Bronchial epithelial cell (primary cell): ENCODE measurements around the gene GRK4. TPM values are rescaled to one million over a fixed set of nuclear protein-coding genes. Genes with fewer than 3 reads are reported as not detected.

Source experiments
- DNase-seq: peaks from one replicate; pipeline ENCODE4 v3.0.0-alpha.2; 2010; ENCODE audit warnings: low read depth
- FAIRE-seq: peaks from 2 replicates; lab custom pipeline; 2011; peaks lifted over from hg19 to GRCh38; lab: Jason Lieb, UNC
- H3K27me3 ChIP-seq: 2 replicates; pipeline ENCODE4 v1.5.1; 2011; ENCODE audit warnings: low read length; ENCODE audit not compliant: control insufficient read depth, insufficient read depth
- H3K36me3 ChIP-seq: 2 replicates; pipeline ENCODE4 v1.5.1; 2011; ENCODE audit warnings: low read length; ENCODE audit not compliant: control insufficient read depth, insufficient read depth
- H3K4me3 ChIP-seq: 2 replicates; pipeline ENCODE4 v1.5.1; 2011; ENCODE audit warnings: mild to moderate bottlenecking, low read depth, low read length, control low read depth
- total RNA-seq: library from RNA; depleted of rRNA; stranded (reverse); fragments of >200 nt; gene quantifications from 2 replicates; pipeline ENCODE4 v1.2.1, GENCODE V29; 2014
- TF ChIP-seq, protein P1 (sequence below): IDR thresholded peaks from 2 replicates; pipeline ENCODE4 v1.5.1; 2011; ENCODE audit warnings: mild to moderate bottlenecking, moderate library complexity, low read length, control low read depth, inconsistent platforms; ENCODE audit not compliant: insufficient read depth, severe bottlenecking

GRK4 gene
- total RNA-seq, 1 donor from 2014 or later: 3.7 TPM

DNA sequence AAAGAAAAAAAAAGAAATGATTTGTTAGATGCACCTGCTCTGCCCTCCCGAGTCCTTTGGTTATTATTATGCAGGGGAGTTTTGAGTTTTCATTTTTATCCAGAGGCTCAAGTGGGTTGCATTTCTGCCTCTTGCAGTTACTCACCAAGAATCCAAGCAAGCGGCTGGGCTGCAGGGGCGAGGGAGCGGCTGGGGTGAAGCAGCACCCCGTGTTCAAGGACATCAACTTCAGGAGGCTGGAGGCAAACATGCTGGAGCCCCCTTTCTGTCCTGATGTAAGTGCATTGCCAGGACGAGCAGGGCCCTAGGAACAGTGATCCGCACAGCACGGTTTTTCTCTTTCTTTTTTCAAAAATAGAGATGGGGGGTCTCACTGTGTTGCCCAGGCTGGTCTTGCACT is 71.9 kb downstream of the GRK4 start:
- DNase-seq: no peak
- H3K27me3 ChIP-seq: peaks cover 4% of the 10 kb centered on the region
- H3K36me3 ChIP-seq: no peaks in the 10 kb centered on the region
- TF ChIP-seq, protein P1, sequence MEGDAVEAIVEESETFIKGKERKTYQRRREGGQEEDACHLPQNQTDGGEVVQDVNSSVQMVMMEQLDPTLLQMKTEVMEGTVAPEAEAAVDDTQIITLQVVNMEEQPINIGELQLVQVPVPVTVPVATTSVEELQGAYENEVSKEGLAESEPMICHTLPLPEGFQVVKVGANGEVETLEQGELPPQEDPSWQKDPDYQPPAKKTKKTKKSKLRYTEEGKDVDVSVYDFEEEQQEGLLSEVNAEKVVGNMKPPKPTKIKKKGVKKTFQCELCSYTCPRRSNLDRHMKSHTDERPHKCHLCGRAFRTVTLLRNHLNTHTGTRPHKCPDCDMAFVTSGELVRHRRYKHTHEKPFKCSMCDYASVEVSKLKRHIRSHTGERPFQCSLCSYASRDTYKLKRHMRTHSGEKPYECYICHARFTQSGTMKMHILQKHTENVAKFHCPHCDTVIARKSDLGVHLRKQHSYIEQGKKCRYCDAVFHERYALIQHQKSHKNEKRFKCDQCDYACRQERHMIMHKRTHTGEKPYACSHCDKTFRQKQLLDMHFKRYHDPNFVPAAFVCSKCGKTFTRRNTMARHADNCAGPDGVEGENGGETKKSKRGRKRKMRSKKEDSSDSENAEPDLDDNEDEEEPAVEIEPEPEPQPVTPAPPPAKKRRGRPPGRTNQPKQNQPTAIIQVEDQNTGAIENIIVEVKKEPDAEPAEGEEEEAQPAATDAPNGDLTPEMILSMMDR: no peak
- H3K4me3 ChIP-seq: no peak overlapping the region
- no peak for FAIRE-seq

DNA sequence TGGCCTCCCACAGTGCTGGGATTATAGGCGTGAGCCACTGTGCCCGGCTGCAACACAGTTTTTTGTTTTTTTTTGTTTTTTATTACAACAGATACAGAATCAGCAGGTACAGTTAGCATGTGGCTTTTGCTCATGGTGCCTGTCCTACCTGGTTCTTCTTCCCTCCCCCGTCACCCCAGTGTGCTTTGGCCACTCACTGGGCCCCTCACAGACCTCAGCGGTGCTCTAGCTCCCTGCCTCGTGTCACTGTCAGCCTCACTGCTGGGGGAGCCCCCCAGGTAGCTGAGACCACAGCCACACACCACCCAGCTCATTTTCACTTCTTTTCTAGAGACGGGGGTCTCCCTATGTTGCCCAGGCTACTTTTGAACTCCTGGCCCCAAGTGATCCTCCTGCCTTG is 72.3 kb downstream of the GRK4 start:
- DNase-seq (no peak), FAIRE-seq (no peak)
- TF ChIP-seq, protein P1: no peak
- H3K4me3 ChIP-seq: no peak overlapping the region
- no peaks in the 10 kb centered on the region for H3K36me3 ChIP-seq
- H3K27me3 ChIP-seq: peaks cover 2% of the 10 kb centered on the region

DNA sequence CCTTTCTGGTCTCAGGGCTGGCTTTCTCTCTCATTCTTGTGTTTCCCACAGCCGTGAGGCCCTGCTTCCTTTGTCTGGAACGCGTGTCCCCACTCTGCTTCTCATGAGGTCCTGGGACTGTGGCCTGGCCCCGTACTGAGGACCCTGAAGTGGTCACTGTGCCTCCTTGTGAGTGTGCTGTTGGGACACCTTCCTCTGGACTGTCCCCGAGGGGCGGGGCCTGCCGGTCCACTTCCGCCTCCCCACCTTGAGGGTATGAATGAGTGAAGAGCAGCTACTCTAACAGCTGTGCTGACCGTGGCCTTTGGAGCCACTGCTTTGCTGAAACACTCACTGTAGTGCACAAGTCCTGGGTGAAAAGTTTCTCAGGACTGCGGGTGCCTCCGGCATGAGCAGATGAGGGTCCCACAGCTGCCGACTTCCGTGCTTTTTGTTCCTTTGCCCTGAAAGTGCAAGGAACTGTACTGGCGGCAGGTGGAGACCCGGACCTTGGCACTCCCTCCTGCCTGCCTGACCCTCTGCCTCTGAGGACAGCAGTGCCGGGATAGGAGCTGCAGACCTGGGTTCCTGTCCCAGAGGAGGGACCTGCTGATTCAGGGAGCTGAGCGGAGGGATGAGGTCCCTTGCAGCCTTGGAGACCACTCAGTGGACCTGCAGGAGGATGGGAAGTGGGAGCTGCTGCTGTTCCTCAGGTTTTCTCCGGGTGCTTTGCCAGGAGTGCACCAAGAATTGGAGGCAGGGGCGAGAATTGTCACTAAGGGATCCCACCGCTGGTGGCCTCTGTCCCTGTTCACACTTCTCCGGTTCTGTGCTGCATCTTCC is 73.0 kb downstream of the GRK4 start:
- Histone ChIP-seq H3K4me3 (no peak overlapping the region), H3K36me3 (no peaks in the 10 kb centered on the region), H3K27me3 (no peaks in the 10 kb centered on the region)
- FAIRE-seq (no peak), DNase-seq (no peak)
- TF ChIP-seq, protein P1: no peak

DNA sequence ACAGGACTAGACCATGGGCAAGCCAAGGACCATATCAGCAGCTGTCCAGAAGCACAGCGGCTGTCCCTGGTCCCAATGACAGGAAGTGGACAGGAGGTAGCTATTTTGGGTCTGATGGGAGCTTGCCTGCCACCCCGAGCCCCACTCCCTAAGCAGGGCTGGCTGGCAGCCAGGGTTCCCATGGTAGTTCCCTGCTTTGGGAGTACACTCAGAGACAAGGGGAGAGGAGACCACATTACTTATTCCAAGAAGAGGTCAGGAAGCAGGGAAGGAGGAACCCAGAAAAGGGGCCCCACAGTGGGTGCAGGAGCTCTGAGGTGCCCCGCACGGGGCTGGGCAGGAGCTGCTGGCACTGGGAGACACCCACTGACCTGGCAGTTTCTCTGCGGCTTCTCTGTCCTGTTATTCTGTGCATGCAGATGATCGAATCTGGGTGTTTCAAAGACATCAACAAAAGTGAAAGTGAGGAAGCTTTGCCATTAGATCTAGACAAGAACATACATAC is 74.6 kb downstream of the GRK4 start:
- Histone ChIP-seq H3K27me3 (no peaks in the 10 kb centered on the region), H3K36me3 (no peaks in the 10 kb centered on the region), H3K4me3 (no peak overlapping the region)
- FAIRE-seq: no peak
- DNase-seq: no peak
- TF ChIP-seq, protein P1: no peak

DNA sequence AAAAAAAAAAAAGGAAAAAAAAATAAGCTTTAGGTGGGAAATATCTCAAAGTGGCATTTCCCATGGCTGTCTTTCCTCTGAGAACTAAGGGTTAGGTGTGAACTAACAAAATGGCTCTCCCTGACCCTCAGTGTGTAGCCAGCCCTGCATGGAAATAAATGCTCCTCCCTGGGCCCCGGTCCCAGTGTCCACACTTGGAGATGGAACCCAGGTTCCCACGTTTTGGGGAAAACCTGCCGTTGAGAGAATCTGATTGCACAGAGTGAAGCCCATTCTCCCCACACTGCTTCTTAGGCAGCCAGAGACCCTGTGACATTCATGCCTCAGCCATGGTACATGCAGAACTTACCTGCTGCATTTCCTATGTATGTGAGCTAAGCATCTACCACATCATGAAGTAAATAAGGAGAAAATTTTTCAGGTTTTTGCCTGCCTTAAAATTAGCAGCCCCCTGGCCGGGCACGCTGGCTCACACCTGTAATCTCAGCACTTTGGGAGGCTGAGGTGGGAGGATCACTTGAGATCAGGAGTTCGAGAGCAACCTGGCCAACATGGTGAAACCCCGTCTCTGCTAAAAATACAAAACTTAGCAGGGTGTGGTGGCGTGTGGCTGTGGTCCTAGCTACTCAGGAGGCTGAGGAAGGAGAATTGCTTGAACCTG is 76.5 kb downstream of the GRK4 start:
- FAIRE-seq (no peak), DNase-seq (no peak)
- Histone ChIP-seq H3K27me3 (no peaks in the 10 kb centered on the region), H3K36me3 (no peaks in the 10 kb centered on the region), H3K4me3 (no peak overlapping the region)
- TF ChIP-seq, protein P1: no peak
